CD4-positive, alpha-beta T cell (primary cell): Measurements from ENCODE around the gene ELK1. TPM values are rescaled to one million over a fixed set of nuclear protein-coding genes. Genes with fewer than 3 reads are reported as not detected.

Experiments used
- ATAC-seq: fragments of 200-7000 bp; cut with Tn5 transposase; one replicate; pipeline ENCODE4 v1.10.0; 2022; ENCODE audit warnings: mild to moderate bottlenecking; ENCODE audit not compliant: poor library complexity
- CTCF ChIA-PET: fragments of 350-600 bp; sonication (Branson Sonifier 250); formaldehyde crosslinking; loops from one replicate; lab custom pipeline; 2021; ENCODE audit warnings: antibody characterized with exemption, inconsistent platforms; lab: Charles Lee
- POLR2A ChIA-PET: fragments of 350-600 bp; sonication (Branson Sonifier 250); formaldehyde crosslinking; loops from one replicate; lab custom pipeline; 2021; ENCODE audit warnings: antibody characterized with exemption, inconsistent platforms; lab: Charles Lee
- DNase-seq, 14 experiments: peaks; one replicate each; pipeline ENCODE4 v3.0.0-alpha.2; 2013 to 2020; ENCODE audit warnings: mixed read lengths in 2 of 14
- H3K27ac ChIP-seq, 2 donors: one replicate each; pipeline versions ENCODE4 v1.5.1 to v1.7.0; 2013; ENCODE audit warnings: low read length in 2 of 2, low read depth in 1 of 2, mild to moderate bottlenecking in 1 of 2
- H3K27me3 ChIP-seq, 2 experiments: 1 replicate in 1 of 2; 2 replicates in 1 of 2; pipeline versions ENCODE4 v1.6.1 to v1.7.0; 2013; ENCODE audit warnings: low read length in 2 of 2, control low read depth in 1 of 2, mild to moderate bottlenecking in 1 of 2, moderate library complexity in 1 of 2; ENCODE audit not compliant: insufficient read depth in 2 of 2, control insufficient read depth in 1 of 2
- H3K36me3 ChIP-seq: one replicate; pipeline ENCODE4 v1.6.1; 2013; ENCODE audit warnings: low read length, control low read depth; ENCODE audit not compliant: insufficient read depth
- H3K4me1 ChIP-seq: one replicate; pipeline ENCODE4 v1.6.1; 2013; ENCODE audit warnings: low read length, control low read depth; ENCODE audit not compliant: insufficient read depth
- H3K4me3 ChIP-seq: one replicate; pipeline ENCODE4 v1.5.1; 2013; ENCODE audit warnings: mild to moderate bottlenecking, low read length, moderate library complexity
- H3K9me3 ChIP-seq, 2 experiments: 1 replicate in 1 of 2; 2 replicates in 1 of 2; pipeline versions ENCODE4 v1.6.1 to v1.7.0; 2013; ENCODE audit warnings: low read length in 2 of 2, mild to moderate bottlenecking in 2 of 2, control low read depth in 1 of 2, moderate library complexity in 1 of 2; ENCODE audit not compliant: control insufficient read depth in 1 of 2, insufficient read depth in 1 of 2
- H3K27ac Mint-ChIP-seq: one replicate; pipeline ENCODE4 v1.8.0; 2020; ENCODE audit warnings: mixed read lengths
- H3K27me3 Mint-ChIP-seq: one replicate; pipeline ENCODE4 v1.8.0; 2021; ENCODE audit warnings: mixed read lengths
- H3K36me3 Mint-ChIP-seq: one replicate; pipeline ENCODE4 v1.8.0; 2021; ENCODE audit warnings: low read depth, mixed read lengths
- H3K4me1 Mint-ChIP-seq: one replicate; pipeline ENCODE4 v1.8.0; 2021; ENCODE audit warnings: low read depth, mixed read lengths
- H3K4me3 Mint-ChIP-seq: one replicate; pipeline ENCODE4 v1.8.0; 2020; ENCODE audit warnings: mild to moderate bottlenecking, mixed read lengths
- H3K9me3 Mint-ChIP-seq: one replicate; pipeline ENCODE4 v1.8.0; 2020; ENCODE audit warnings: mixed read lengths
- intact Hi-C, 2 experiments: fragments of 100-400 bp; cut with DNase I in 1 of 2; cut with micrococcal nuclease in 1 of 2; formaldehyde crosslinking; loops; one replicate each; pipeline versions ENCODE4 v1.15.1 to v1.9.0; 2023 to 2025; cut with DNase I, micrococcal nuclease
- total RNA-seq, 174 experiments: library from RNA in 2 of 174; stranded (reverse) in 2 of 174; gene quantifications; one replicate each; pipeline ENCODE4 v1.2.3 and lab custom pipeline; 2021 to 2026
- TF ChIP-seq, protein P1 (sequence below): fragments of 200-600 bp; IDR thresholded peaks from one replicate; pipeline ENCODE4 v1.8.0; 2022; ENCODE audit warnings: antibody characterized with exemption, mild to moderate bottlenecking

Gene ELK1
- total RNA-seq, 2 experiments from 2014 or later: 38.9 to 40.5 TPM

DNA sequence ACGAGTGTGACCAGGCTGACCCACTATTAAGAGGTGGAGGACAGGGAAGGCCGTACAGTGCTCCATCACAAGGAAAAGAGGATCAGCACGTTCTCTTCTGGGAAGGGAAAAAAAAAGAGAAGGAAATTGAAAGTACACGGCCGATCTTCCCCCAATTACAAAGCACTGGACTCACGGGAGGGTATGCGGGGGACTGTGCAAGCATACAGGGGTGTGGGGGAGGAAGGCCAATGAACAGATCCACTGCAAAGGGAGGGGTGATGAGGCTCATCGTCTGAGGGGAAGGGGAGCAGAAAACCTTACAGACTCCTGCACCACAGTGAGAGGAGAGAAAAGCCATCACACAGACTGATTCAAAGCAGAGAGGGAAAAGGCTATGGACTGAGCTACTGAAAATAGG lies 1.1 kb downstream of the ELK1 start:
- H3K36me3 Mint-ChIP-seq: peaks cover 67% of the 10 kb centered on the region
- ChIA-PET CTCF (no interaction called here), POLR2A (interaction anchor here (1.2 to 1.8 kb wide), 3 partner anchors 20 to 504 kb away, joined by 4 to 5 read pairs (median 4); partner anchors contain the start of genes CFP, RBM10 and USP11)
- no peaks in the 10 kb centered on the region for H3K27me3 ChIP-seq
- H3K9me3 ChIP-seq: no peaks in the 10 kb centered on the region
- no peaks in the 10 kb centered on the region for H3K9me3 Mint-ChIP-seq
- intact Hi-C loops: loop anchor here in 1 of 2 experiments (5.0 to 10.0 kb wide), 3 partner anchors 162 to 457 kb away; partner anchors contain the start of gene UBA1
- no peaks in the 10 kb centered on the region for H3K27me3 Mint-ChIP-seq
- peaks cover 33% of the 10 kb centered on the region for H3K4me1 ChIP-seq
- H3K36me3 ChIP-seq: peaks cover 24% of the 10 kb centered on the region
- H3K27ac Mint-ChIP-seq: peak overlapping the region; percentile 89
- TF ChIP-seq, protein P1, sequence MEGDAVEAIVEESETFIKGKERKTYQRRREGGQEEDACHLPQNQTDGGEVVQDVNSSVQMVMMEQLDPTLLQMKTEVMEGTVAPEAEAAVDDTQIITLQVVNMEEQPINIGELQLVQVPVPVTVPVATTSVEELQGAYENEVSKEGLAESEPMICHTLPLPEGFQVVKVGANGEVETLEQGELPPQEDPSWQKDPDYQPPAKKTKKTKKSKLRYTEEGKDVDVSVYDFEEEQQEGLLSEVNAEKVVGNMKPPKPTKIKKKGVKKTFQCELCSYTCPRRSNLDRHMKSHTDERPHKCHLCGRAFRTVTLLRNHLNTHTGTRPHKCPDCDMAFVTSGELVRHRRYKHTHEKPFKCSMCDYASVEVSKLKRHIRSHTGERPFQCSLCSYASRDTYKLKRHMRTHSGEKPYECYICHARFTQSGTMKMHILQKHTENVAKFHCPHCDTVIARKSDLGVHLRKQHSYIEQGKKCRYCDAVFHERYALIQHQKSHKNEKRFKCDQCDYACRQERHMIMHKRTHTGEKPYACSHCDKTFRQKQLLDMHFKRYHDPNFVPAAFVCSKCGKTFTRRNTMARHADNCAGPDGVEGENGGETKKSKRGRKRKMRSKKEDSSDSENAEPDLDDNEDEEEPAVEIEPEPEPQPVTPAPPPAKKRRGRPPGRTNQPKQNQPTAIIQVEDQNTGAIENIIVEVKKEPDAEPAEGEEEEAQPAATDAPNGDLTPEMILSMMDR: no peak
- H3K4me3 Mint-ChIP-seq: peak overlapping the region; percentile 91
- no peak overlapping the region for H3K27ac ChIP-seq
- H3K4me1 Mint-ChIP-seq: peaks cover 47% of the 10 kb centered on the region
- peak overlapping the region; percentile 83 for H3K4me3 ChIP-seq
- ATAC-seq: no peak
- no peak for DNase-seq

GRCh38 chrX:47648376-47648775 lies 2.0 kb downstream of the ELK1 start:
- no peak overlapping the region for H3K27ac ChIP-seq
- no peaks in the 10 kb centered on the region for H3K27me3 Mint-ChIP-seq
- H3K4me1 Mint-ChIP-seq: peaks cover 54% of the 10 kb centered on the region
- H3K4me1 ChIP-seq: peaks cover 36% of the 10 kb centered on the region
- no peak overlapping the region for H3K4me3 ChIP-seq
- DNase-seq (no peak), ATAC-seq (no peak)
- ChIA-PET CTCF (no interaction called here), POLR2A (interaction anchor here (1.2 to 1.8 kb wide), 3 partner anchors 19 to 503 kb away, joined by 4 to 5 read pairs (median 4); partner anchors contain the start of genes CFP, RBM10 and USP11)
- peak overlapping the region; percentile 91 for H3K4me3 Mint-ChIP-seq
- peaks cover 20% of the 10 kb centered on the region for H3K36me3 ChIP-seq
- intact Hi-C loops: loop anchor here in 1 of 2 experiments (5.0 to 10.0 kb wide), 3 partner anchors 161 to 456 kb away; partner anchors contain the start of gene UBA1
- H3K36me3 Mint-ChIP-seq: peaks cover 71% of the 10 kb centered on the region
- no peaks in the 10 kb centered on the region for H3K27me3 ChIP-seq
- H3K9me3 Mint-ChIP-seq: no peaks in the 10 kb centered on the region
- TF ChIP-seq, protein P1: no peak
- peak overlapping the region; percentile 89 for H3K27ac Mint-ChIP-seq
- no peaks in the 10 kb centered on the region for H3K9me3 ChIP-seq

GRCh38 chrX:47646636-47647035 lies 3.7 kb downstream of the ELK1 start:
- Mint-ChIP-seq H3K27me3 (no peaks in the 10 kb centered on the region), H3K9me3 (no peaks in the 10 kb centered on the region), H3K4me3 (peak overlapping the region; percentile 38), H3K27ac (peak overlapping the region; percentile 59), H3K36me3 (peaks cover 66% of the 10 kb centered on the region), H3K4me1 (peaks cover 54% of the 10 kb centered on the region)
- TF ChIP-seq, protein P1: no peak
- H3K27ac ChIP-seq: no peak overlapping the region
- H3K4me1 ChIP-seq: peaks cover 34% of the 10 kb centered on the region
- H3K27me3 ChIP-seq: no peaks in the 10 kb centered on the region
- ATAC-seq: no peak
- peaks cover 14% of the 10 kb centered on the region for H3K36me3 ChIP-seq
- H3K9me3 ChIP-seq: no peaks in the 10 kb centered on the region
- no peak overlapping the region for H3K4me3 ChIP-seq
- ChIA-PET CTCF (no interaction called here), POLR2A (no interaction called here)
- intact Hi-C loops: loop anchor here in 1 of 2 experiments (5.0 to 10.0 kb wide), 3 partner anchors 159 to 454 kb away; partner anchors contain the start of gene UBA1
- DNase-seq: no peak
